ENCODE data around the gene ODF4.
A peak's percentile ranks its signal among the peaks of the same experiment; 100 is the strongest.
"Not testable (repeated sequence)": the region's sequence is repeated elsewhere in the genome, so short reads cannot be mapped to it uniquely, and the experiment has no call there.

Gene ODF4

GRCh38 chr17:8371786-8372185 is 32.1 kb downstream of the ODF4 start:
- no peak for DNase-seq

- no peak for DNase-seq
Observed at GRCh38 chr17:8372422-8372821, 32.8 kb downstream of the ODF4 start.

GRCh38 chr17:8373856-8374255 is 34.2 kb downstream of the ODF4 start:
- not testable (repeated sequence) for DNase-seq

- peak; percentile 75 for DNase-seq
Observed at GRCh38 chr17:8375738-8376259, 36.2 kb downstream of the ODF4 start.

GRCh38 chr17:8376271-8377067 is 36.8 kb downstream of the ODF4 start, which contains the start of gene KRABD2:
Gene KRABD2, minus strand, starts transcription at chr17:8376704.
- peak; percentile 94 for DNase-seq

GRCh38 chr17:8377422-8377821 is 37.8 kb downstream of the ODF4 start:
- no peak for DNase-seq

GRCh38 chr17:8378117-8378516 is 38.5 kb downstream of the ODF4 start:
- not testable (repeated sequence) for DNase-seq

GRCh38 chr17:8380049-8380448 is 40.4 kb downstream of the ODF4 start:
- no peak for DNase-seq

GRCh38 chr17:8382052-8382879 is 42.6 kb downstream of the ODF4 start:
- no peak for DNase-seq

- no peak for DNase-seq
Observed at GRCh38 chr17:8382880-8383142, 43.2 kb downstream of the ODF4 start.

GRCh38 chr17:8383143-8383822 is 43.6 kb downstream of the ODF4 start, which contains the start of gene RPL26:
Gene RPL26, minus strand, starts transcription at chr17:8383193. Its CDS starts 883 bp downstream, at chr17:8382310.
- DNase-seq = peak; percentile 99

- no peak for DNase-seq
Observed at GRCh38 chr17:8384801-8385378, 45.2 kb downstream of the ODF4 start.

- no peak for DNase-seq
Observed at GRCh38 chr17:8386841-8387240, 47.2 kb downstream of the ODF4 start.

GRCh38 chr17:8387914-8388651 is 48.4 kb downstream of the ODF4 start:
- no peak for DNase-seq

- no peak for DNase-seq
Observed at GRCh38 chr17:8391711-8392110, 52.1 kb downstream of the ODF4 start.

- DNase-seq = no peak
Observed at GRCh38 chr17:8392274-8392673, 52.6 kb downstream of the ODF4 start.

- DNase-seq = no peak
Observed at GRCh38 chr17:8392674-8393469, 53.2 kb downstream of the ODF4 start.

GRCh38 chr17:8393470-8394231 is 54.0 kb downstream of the ODF4 start:
- no peak for DNase-seq

- not testable (repeated sequence) for DNase-seq
Observed at GRCh38 chr17:8394497-8394896, 54.9 kb downstream of the ODF4 start.
